ENCODE measurements around the gene TMEM54. TPM values are rescaled to one million over a fixed set of nuclear protein-coding genes. Genes with fewer than 3 reads are reported as not detected.
A peak's percentile ranks its signal among the peaks of the same experiment; 100 is the strongest.

TMEM54 gene
- total and polyA plus RNA-seq, 2 donors (not counting 1 experiment from before 2014, with no cell fraction given), result 24.2 to 69.9 TPM

GRCh38 chr1:32861904-32862695, 39.1 kb downstream of the TMEM54 start:
- Histone ChIP-seq H3K4me2 (ENCODE audit: extremely low read depth, insufficient read depth, low read length) (peak overlapping the region; percentile 27), H3K9me3 (ENCODE audit: control insufficient read depth, insufficient read depth, low read depth, low read length) (no peaks in the 10 kb centered on the region), H4K20me1 (ENCODE audit: control insufficient read depth, extremely low read depth, insufficient read depth, low read length) (no peaks in the 10 kb centered on the region), H3K4me3 (replicated peaks in 1 of 4; ENCODE audit: control extremely low read depth in 1 of 4, insufficient read depth in 1 of 4, low read depth in 3 of 4, low read length in 4 of 4) (no peak overlapping the region), H2AFZ (ENCODE audit: low read length) (no peak overlapping the region), H3K36me3 (ENCODE audit: control insufficient read depth, insufficient read depth, low read length) (no peaks in the 10 kb centered on the region), H3K9ac (ENCODE audit: insufficient read depth, low read length) (no peak overlapping the region), H3K27me3 (ENCODE audit: control insufficient read depth, insufficient read depth, low read length) (no peaks in the 10 kb centered on the region), H3K79me2 (ENCODE audit: control insufficient read depth, insufficient read depth, low read length) (no peaks in the 10 kb centered on the region), H3K4me1 (ENCODE audit: control insufficient read depth, extremely low read depth, insufficient read depth, low read length) (no peaks in the 10 kb centered on the region), H3K27ac (ENCODE audit: insufficient read depth, low read length) (no peak overlapping the region)
- peak in 1 of 2 donors; percentile 20 for DNase-seq (ENCODE audit: low read depth in 2 of 2)
- no peak for TF ChIP-seq CTCF (conservative IDR thresholded peaks at IDR 0.05 in 1 of 2, IDR thresholded peaks at IDR 0.05 in 1 of 2; ENCODE audit: low read depth in 1 of 2, low read length in 2 of 2)

- Histone ChIP-seq H3K36me3 (ENCODE audit: control insufficient read depth, insufficient read depth, low read length) (peaks cover 1% of the 10 kb centered on the region), H3K27me3 (ENCODE audit: control insufficient read depth, insufficient read depth, low read length) (no peaks in the 10 kb centered on the region), H3K9me3 (ENCODE audit: control insufficient read depth, insufficient read depth, low read depth, low read length) (no peaks in the 10 kb centered on the region)
Measured at GRCh38 chr1:32860566-32860965, 40.6 kb downstream of the TMEM54 start.

GRCh38 chr1:32859915-32860314, 41.3 kb downstream of the TMEM54 start:
- no peak for DNase-seq (ENCODE audit: low read depth in 2 of 2)
- Histone ChIP-seq H2AFZ (ENCODE audit: low read length) (no peak overlapping the region), H3K4me2 (ENCODE audit: extremely low read depth, insufficient read depth, low read length) (no peak overlapping the region), H3K27me3 (ENCODE audit: control insufficient read depth, insufficient read depth, low read length) (no peaks in the 10 kb centered on the region), H3K27ac (ENCODE audit: insufficient read depth, low read length) (no peak overlapping the region), H3K9ac (ENCODE audit: insufficient read depth, low read length) (no peak overlapping the region), H3K36me3 (ENCODE audit: control insufficient read depth, insufficient read depth, low read length) (peaks cover 1% of the 10 kb centered on the region), H3K4me3 (replicated peaks in 1 of 4; ENCODE audit: control extremely low read depth in 1 of 4, insufficient read depth in 1 of 4, low read depth in 3 of 4, low read length in 4 of 4) (no peak overlapping the region), H3K4me1 (ENCODE audit: control insufficient read depth, extremely low read depth, insufficient read depth, low read length) (no peaks in the 10 kb centered on the region), H3K79me2 (ENCODE audit: control insufficient read depth, insufficient read depth, low read length) (no peaks in the 10 kb centered on the region), H3K9me3 (ENCODE audit: control insufficient read depth, insufficient read depth, low read depth, low read length) (no peaks in the 10 kb centered on the region), H4K20me1 (ENCODE audit: control insufficient read depth, extremely low read depth, insufficient read depth, low read length) (no peaks in the 10 kb centered on the region)
- TF ChIP-seq EZH2 (IDR thresholded peaks at IDR 0.05; ENCODE audit: low read length, missing control alignments) (no peak), CTCF (conservative IDR thresholded peaks at IDR 0.05 in 1 of 2, IDR thresholded peaks at IDR 0.05 in 1 of 2; ENCODE audit: low read depth in 1 of 2, low read length in 2 of 2) (no peak)

More at GRCh38 chr1:32860566-32860965, 40.6 kb downstream of the TMEM54 start:
- no peaks in the 10 kb centered on the region for H3K79me2 ChIP-seq (ENCODE audit: control insufficient read depth, insufficient read depth, low read length)
- no peak overlapping the region for H3K4me3 ChIP-seq (replicated peaks in 1 of 4; ENCODE audit: control extremely low read depth in 1 of 4, insufficient read depth in 1 of 4, low read depth in 3 of 4, low read length in 4 of 4)
- H3K4me1 ChIP-seq (ENCODE audit: control insufficient read depth, extremely low read depth, insufficient read depth, low read length), result no peaks in the 10 kb centered on the region
- no peaks in the 10 kb centered on the region for H4K20me1 ChIP-seq (ENCODE audit: control insufficient read depth, extremely low read depth, insufficient read depth, low read length)
- H3K4me2 ChIP-seq (ENCODE audit: extremely low read depth, insufficient read depth, low read length), result no peak overlapping the region
- H3K27ac ChIP-seq (ENCODE audit: insufficient read depth, low read length), result no peak overlapping the region
- TF ChIP-seq EZH2 (IDR thresholded peaks at IDR 0.05; ENCODE audit: low read length, missing control alignments) (no peak), CTCF (conservative IDR thresholded peaks at IDR 0.05 in 1 of 2, IDR thresholded peaks at IDR 0.05 in 1 of 2; ENCODE audit: low read depth in 1 of 2, low read length in 2 of 2) (no peak)
- no peak overlapping the region for H3K9ac ChIP-seq (ENCODE audit: insufficient read depth, low read length)
- H2AFZ ChIP-seq (ENCODE audit: low read length), result no peak overlapping the region
- no peak for DNase-seq (ENCODE audit: low read depth in 2 of 2)
